Myometrial cell (primary cell): Measurements from ENCODE around the gene LSP1. TPM values are rescaled to one million over a fixed set of nuclear protein-coding genes. Genes with fewer than 3 reads are reported as not detected.

Experiments
- total RNA-seq: library from RNA; depleted of rRNA; stranded (reverse); fragments of >200 nt; gene quantifications from 2 replicates; pipeline ENCODE4 v1.2.3, GENCODE V29; 2015

The LSP1 gene
- total RNA-seq, result 1.9 TPM in 1 of 2 replicates, not detected in the other

GRCh38 chr11:1852877-1853276 lies at the start of gene LSP1:
Gene LSP1, plus strand, starts transcription at chr11:1853084. Its CDS starts 61 bp downstream, at chr11:1853145.

DNA sequence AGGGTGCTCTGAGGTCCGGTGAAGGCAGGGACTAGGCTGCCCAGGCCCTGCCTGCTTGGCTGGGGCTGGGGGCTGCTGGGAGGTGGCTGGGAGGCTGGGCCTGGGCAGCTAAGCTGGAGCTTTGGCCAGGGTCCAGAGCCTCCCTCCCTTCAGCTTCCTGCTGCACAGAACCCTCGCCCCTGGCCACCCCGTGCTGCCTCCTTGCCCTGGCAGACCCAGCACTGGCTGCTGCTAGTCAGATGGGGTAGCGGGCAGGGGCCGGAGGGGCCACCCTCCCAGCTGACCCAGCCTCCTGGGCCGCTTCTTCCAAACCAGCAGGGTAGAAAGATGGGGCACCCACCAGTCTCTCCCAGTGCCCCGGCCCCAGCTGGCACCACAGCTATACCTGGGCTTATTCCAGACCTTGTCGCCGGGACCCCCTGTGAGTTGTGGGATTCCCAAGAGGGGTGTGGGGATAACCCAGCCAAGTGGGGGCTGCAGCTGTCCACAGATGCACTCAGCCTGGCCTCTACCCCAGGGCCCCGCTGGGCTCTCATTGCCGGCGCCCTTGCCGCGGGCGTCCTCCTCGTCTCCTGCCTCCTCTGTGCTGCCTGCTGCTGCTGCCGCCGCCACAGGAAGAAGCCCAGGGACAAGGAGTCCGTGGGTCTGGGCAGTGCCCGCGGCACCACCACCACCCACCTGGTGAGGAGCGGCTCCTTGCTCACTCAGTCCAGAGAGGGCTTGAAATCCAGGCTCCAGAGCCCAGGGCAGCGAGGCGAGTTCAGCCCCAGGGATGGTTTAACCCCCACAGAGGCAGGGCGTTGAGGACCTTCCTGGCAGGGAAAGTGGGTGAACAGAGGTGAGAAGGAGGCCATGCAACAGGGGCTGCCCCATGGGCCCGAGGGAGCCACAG lies 17.9 kb upstream of the LSP1 start, which contains the start of gene SYT8:
Gene SYT8, plus strand, starts transcription at position 212 of the 892 bp plus-strand sequence. Its CDS starts 116 bp downstream, at position 328.

GRCh38 chr11:1838426-1839144 lies 14.3 kb upstream of the LSP1 start, which contains the start of gene TNNI2:
Gene TNNI2, plus strand, starts transcription at chr11:1838981. Its CDS starts 716 bp downstream, at chr11:1839697.

GRCh38 chr11:1891831-1892115 lies 38.9 kb downstream of the LSP1 start, which contains the start of gene PRR33:
Gene PRR33, minus strand, starts transcription at chr11:1891895. Its CDS starts 1,311 bp downstream, at chr11:1890584.

DNA sequence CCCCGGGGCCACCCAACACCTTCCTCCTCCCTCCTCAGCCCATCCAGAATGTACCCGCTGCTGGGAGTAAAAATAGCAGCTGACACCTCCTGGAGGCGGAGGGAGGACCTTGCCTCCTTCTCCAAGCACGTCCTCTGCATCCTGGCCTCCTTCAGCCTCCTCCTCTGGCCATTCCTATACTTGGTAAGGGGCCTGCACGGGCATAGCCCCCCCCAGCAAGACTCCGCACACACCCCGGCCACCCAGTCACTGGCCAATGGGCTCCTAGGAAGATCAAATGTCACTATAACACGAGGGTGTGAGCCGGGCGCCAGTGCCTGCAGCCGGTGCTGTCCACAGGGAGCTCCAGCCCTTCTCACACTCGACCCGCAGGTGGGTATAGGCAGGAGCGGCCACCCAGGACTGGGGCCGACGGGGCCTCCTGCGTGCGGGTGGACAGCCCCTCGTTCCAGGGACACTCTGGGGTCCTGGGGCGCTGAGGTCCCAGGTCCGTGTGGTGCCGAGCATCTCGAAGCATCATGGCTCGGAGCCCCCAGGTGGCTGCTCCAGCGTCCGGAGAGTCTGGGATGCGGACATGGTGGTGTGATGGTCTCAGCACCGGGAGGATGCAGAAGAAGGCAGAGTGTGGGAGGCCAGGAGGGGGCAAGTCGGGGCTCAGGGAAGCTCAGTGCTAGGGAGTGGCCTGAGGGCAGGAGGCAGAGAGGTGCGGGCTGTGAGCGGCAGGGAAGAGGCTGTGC lies 66.7 kb downstream of the LSP1 start, which contains the start of gene TNNT3:
Gene TNNT3, plus strand, starts transcription at position 313 of the 737 bp plus-strand sequence. CDS start 3,172 bp downstream, outside the sequence.

Other genes starting within 250 kb of the LSP1 start
- not detected in 2 replicates for gene KRTAP5-3, start 244.6 kb upstream of the LSP1 start, total RNA-seq
- gene KRTAP5-4, start 230.9 kb upstream of the LSP1 start, total RNA-seq, result not detected in 2 replicates
- gene KRTAP5-5, start 223.3 kb upstream of the LSP1 start, total RNA-seq, result not detected in 2 replicates
- gene KRTAP5-6, start 155.9 kb upstream of the LSP1 start, total RNA-seq, result not detected in 2 replicates
- not detected in 2 replicates for gene IFITM10, start 102.5 kb upstream of the LSP1 start, total RNA-seq
- 165 and 215 TPM in 2 replicates for gene CTSD, start 89.2 kb upstream of the LSP1 start, total RNA-seq
- gene SYT8, start 18.1 kb upstream of the LSP1 start, total RNA-seq, result not detected in 2 replicates
- not detected in 2 replicates for gene TNNI2, start 14.1 kb upstream of the LSP1 start, total RNA-seq
- gene PRR33, start 38.8 kb downstream of the LSP1 start, total RNA-seq, result not detected in 2 replicates
- gene TNNT3, start 66.6 kb downstream of the LSP1 start, total RNA-seq, result not detected in 2 replicates
- gene MRPL23, start 94.2 kb downstream of the LSP1 start, total RNA-seq, result 253 and 382 TPM in 2 replicates
- 41.8 and 55.1 TPM in 2 replicates for gene H19, start 144.8 kb downstream of the LSP1 start, total RNA-seq